HCT116 (cell line): Measurements from ENCODE around the gene SDCBP2. TPM values are rescaled to one million over a fixed set of nuclear protein-coding genes. Genes with fewer than 3 reads are reported as not detected.

Source experiments
- ATAC-seq: fragments of 200-7000 bp; cut with Tn5 transposase; 2 replicates; pipeline ENCODE4 v1.9.1; 2020; ENCODE audit warnings: mild to moderate bottlenecking, moderate library complexity
- BruUV-seq: library from RNA; stranded (reverse); fragments of 400-500 nt; replicated peaks from 2 replicates; lab custom pipeline; 2021; lab: Mats Ljungman, UMichigan
- CTCF ChIA-PET: fragments of 300-600 bp; sonication (Branson Sonifier 250); formaldehyde crosslinking; loops from one replicate; lab custom pipeline; 2021; ENCODE audit warnings: antibody characterized with exemption; lab: Charles Lee
- POLR2A ChIA-PET: fragments of 300-600, 350-600 bp; sonication (Branson Sonifier 250); formaldehyde crosslinking; loops from one replicate; lab custom pipeline; 2021; ENCODE audit warnings: antibody characterized with exemption; lab: Charles Lee
- RAD21 ChIA-PET, 2 experiments: fragments of 300-600 bp; sonication (Branson Sonifier 250); formaldehyde crosslinking; loops; one replicate each; lab custom pipeline; 2023; ENCODE audit warnings: low total read pairs in 2 of 2; ENCODE audit not compliant: uncharacterized antibody in 2 of 2, unreplicated experiment in 2 of 2, low non-redundant PET in 1 of 2; lab: Charles Lee
- DNase-seq: peaks from one replicate; pipeline ENCODE4 v3.0.0-alpha.2; 2010; ENCODE audit warnings: low read depth, low spot score
- H2AFZ ChIP-seq: fragments of 200-600 bp; shearing (Covaris generic), sonication (generic); 2 replicates; pipeline ENCODE4 v1.6.1; 2017; ENCODE audit warnings: low read depth, mixed run types, mixed read lengths, antibody characterized with exemption, low read length; ENCODE audit not compliant: poor library complexity, severe bottlenecking
- H3K27ac ChIP-seq: 2 replicates; pipeline ENCODE4 v1.5.1; 2012; ENCODE audit warnings: low read depth, low read length
- H3K27me3 ChIP-seq: fragments of 200-600 bp; sonication (generic); 2 replicates; pipeline ENCODE4 v1.6.1; 2016; ENCODE audit warnings: mixed run types, low read length, mixed read lengths; ENCODE audit not compliant: insufficient read depth
- H3K36me3 ChIP-seq, 2 experiments: fragments of 200-500 bp in 1 of 2; fragments of 200-600 bp in 1 of 2; sonication (Bioruptor generic) in 1 of 2; sonication (generic) in 1 of 2; 2 replicates each; pipeline versions ENCODE4 v1.5.1 to v1.6.1; 2014 to 2016; ENCODE audit warnings: low read length in 2 of 2, inconsistent platforms in 1 of 2, mixed read lengths in 1 of 2, mixed run types in 1 of 2; ENCODE audit not compliant: insufficient read depth in 2 of 2, control insufficient read depth in 1 of 2
- H3K4me1 ChIP-seq, 2 experiments: fragments of 200-600 bp in 1 of 2; sonication (generic) in 1 of 2; 2 replicates each; pipeline versions ENCODE4 v1.5.1 to v1.6.1; 2012 to 2017; ENCODE audit warnings: low read length in 2 of 2, inconsistent platforms in 1 of 2, mild to moderate bottlenecking in 1 of 2, mixed read lengths in 1 of 2, mixed run types in 1 of 2, moderate library complexity in 1 of 2; ENCODE audit not compliant: insufficient read depth in 2 of 2, control insufficient read depth in 1 of 2
- H3K4me2 ChIP-seq: fragments of 200-600 bp; sonication (generic); 2 replicates; pipeline ENCODE4 v1.6.1; 2017; ENCODE audit warnings: mixed run types, low read length, mixed read lengths
- H3K4me3 ChIP-seq, 2 experiments: fragments of 200-600 bp in 1 of 2; sonication (generic) in 1 of 2; replicated peaks in 1 of 2; 2 replicates each; pipeline ENCODE4 v1.5.1; 2011 to 2016; ENCODE audit warnings: low read length in 2 of 2, control low read depth in 1 of 2, low read depth in 1 of 2, mild to moderate bottlenecking in 1 of 2, mixed read lengths in 1 of 2, mixed run types in 1 of 2
- H3K79me2 ChIP-seq: fragments of 200-600 bp; sonication (generic); 2 replicates; pipeline ENCODE4 v1.6.1; 2017; ENCODE audit warnings: mild to moderate bottlenecking, mixed run types, low read length, moderate library complexity, mixed read lengths; ENCODE audit not compliant: insufficient read depth
- H3K9ac ChIP-seq: fragments of 200-600 bp; sonication (generic); 2 replicates; pipeline ENCODE4 v1.6.1; 2016; ENCODE audit warnings: low read length, mixed read lengths
- H3K9me2 ChIP-seq: fragments of 200-600 bp; sonication (generic), shearing (Covaris generic); 2 replicates; pipeline ENCODE4 v1.6.1; 2017; ENCODE audit warnings: mixed run types, mild to moderate bottlenecking, moderate library complexity; ENCODE audit not compliant: insufficient read depth
- H3K9me3 ChIP-seq, 2 experiments: fragments of 200-500 bp in 1 of 2; fragments of 200-600 bp in 1 of 2; sonication (Bioruptor generic) in 1 of 2; sonication (generic) in 1 of 2; 2 replicates each; pipeline ENCODE4 v1.6.1; 2014 to 2017; ENCODE audit warnings: low read length in 2 of 2, mixed read lengths in 2 of 2, inconsistent platforms in 1 of 2, low read depth in 1 of 2, mild to moderate bottlenecking in 1 of 2, mixed run types in 1 of 2, moderate library complexity in 1 of 2; ENCODE audit not compliant: control insufficient read depth in 1 of 2, insufficient read depth in 1 of 2
- H4K20me1 ChIP-seq: fragments of 200-600 bp; sonication (generic), shearing (Covaris generic); 2 replicates; pipeline ENCODE4 v1.6.1; 2017; ENCODE audit warnings: mixed run types, mild to moderate bottlenecking, moderate library complexity; ENCODE audit not compliant: insufficient read depth
- CBX3 ChIP-seq: IDR thresholded peaks from 2 replicates; pipeline ENCODE4 v1.6.1; 2012; ENCODE audit warnings: low read depth
- CEBPB ChIP-seq: IDR thresholded peaks from 2 replicates; pipeline ENCODE4 v1.6.1; 2012; ENCODE audit warnings: low read depth
- EGR1 ChIP-seq: IDR thresholded peaks from 2 replicates; pipeline ENCODE4 v1.6.1; 2012; ENCODE audit warnings: low read depth
- EZH2 ChIP-seq: fragments of 200-600 bp; sonication (generic); IDR thresholded peaks from 2 replicates; pipeline ENCODE4 v1.6.1; 2017; ENCODE audit warnings: antibody characterized with exemption, mixed run types
- EZH2phosphoT487 ChIP-seq: fragments of 200-600 bp; IDR thresholded peaks from 2 replicates; pipeline ENCODE4 v1.6.1; 2018; ENCODE audit warnings: antibody characterized with exemption, borderline replicate concordance
- FOSL1 ChIP-seq: IDR thresholded peaks from 2 replicates; pipeline ENCODE4 v1.6.1; 2012; ENCODE audit warnings: low read depth
- JUND ChIP-seq: IDR thresholded peaks from 2 replicates; pipeline ENCODE4 v1.6.1; 2012
- POLR2A ChIP-seq: IDR thresholded peaks from 2 replicates; pipeline ENCODE4 v1.7.0; 2011; ENCODE audit warnings: borderline replicate concordance; ENCODE audit not compliant: insufficient read depth, insufficient read length; ENCODE audit errors: extremely low read depth
- POLR2AphosphoS5 ChIP-seq: IDR thresholded peaks from 2 replicates; pipeline ENCODE4 v1.6.1; 2011; ENCODE audit warnings: mild to moderate bottlenecking, low read depth, low read length, moderate library complexity
- RAD21 ChIP-seq: IDR thresholded peaks from 2 replicates; pipeline ENCODE4 v1.6.1; 2012; ENCODE audit warnings: low read depth, mild to moderate bottlenecking
- REST ChIP-seq: IDR thresholded peaks from 2 replicates; pipeline ENCODE4 v1.6.1; 2012; ENCODE audit warnings: low read depth
- SIN3A ChIP-seq: IDR thresholded peaks from 2 replicates; pipeline ENCODE4 v1.6.1; 2012; ENCODE audit warnings: low read depth
- SP1 ChIP-seq: IDR thresholded peaks from 2 replicates; pipeline ENCODE4 v1.6.1; 2012; ENCODE audit warnings: low read depth
- SRF ChIP-seq: IDR thresholded peaks from 2 replicates; pipeline ENCODE4 v1.6.1; 2012; ENCODE audit warnings: low read depth
- TCF7L2 ChIP-seq: IDR thresholded peaks from 2 replicates; pipeline ENCODE4 v1.7.0; 2011; ENCODE audit warnings: borderline replicate concordance, inconsistent platforms; ENCODE audit not compliant: insufficient read depth, insufficient read length; ENCODE audit errors: extremely low read depth
- ZBTB33 ChIP-seq: IDR thresholded peaks from 2 replicates; pipeline ENCODE4 v1.6.1; 2011; ENCODE audit warnings: mild to moderate bottlenecking, low read length, moderate library complexity; ENCODE audit not compliant: insufficient replicate concordance; ENCODE audit errors: extremely low read depth
- ZFX ChIP-seq: fragments of 450-650 bp; IDR thresholded peaks from 2 replicates; pipeline ENCODE4 v1.6.1; 2017
- ZNF274 ChIP-seq: fragments of 200-500 bp; sonication (Bioruptor generic); IDR thresholded peaks from 2 replicates; pipeline ENCODE4 v1.6.1; 2014; ENCODE audit warnings: mild to moderate bottlenecking, low read depth, low read length, inconsistent platforms
- intact Hi-C: fragments of 100-400 bp; cut with micrococcal nuclease; formaldehyde crosslinking; loops from 2 replicates; pipeline ENCODE4 v1.10.0; 2022
- total RNA-seq: library from RNA; stranded (reverse); gene quantifications from one replicate; pipeline ENCODE4 v1.2.1, GENCODE V29; 2021; ENCODE audit not compliant: unreplicated experiment
- TF ChIP-seq, protein P1 (sequence below): IDR thresholded peaks from 2 replicates; pipeline ENCODE4 v1.6.1; 2012

SDCBP2 gene
- total RNA-seq, 1 experiment from 2014 or later, result 3.4 TPM

- no TSS peak for BruUV-seq
- ChIA-PET RAD21 (no interaction called here), CTCF (no interaction called here), POLR2A (no interaction called here)
- TF ChIP-seq FOSL1 (no peak), SP1 (no peak), ZNF274 (no peak), EZH2 (no peak), POLR2A (no peak), POLR2AphosphoS5 (no peak), CBX3 (no peak), ZFX (no peak), EZH2phosphoT487 (no peak), RAD21 (no peak), SRF (no peak), EGR1 (no peak), JUND (no peak), TCF7L2 (no peak), CEBPB (no peak), ZBTB33 (no peak), SIN3A (no peak), REST (no peak)
- TF ChIP-seq, protein P1, sequence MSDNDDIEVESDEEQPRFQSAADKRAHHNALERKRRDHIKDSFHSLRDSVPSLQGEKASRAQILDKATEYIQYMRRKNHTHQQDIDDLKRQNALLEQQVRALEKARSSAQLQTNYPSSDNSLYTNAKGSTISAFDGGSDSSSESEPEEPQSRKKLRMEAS, result no peak
- Histone ChIP-seq H3K27me3 (no peaks in the 10 kb centered on the region), H3K4me2 (no peak overlapping the region), H3K36me3 (no peaks in the 10 kb centered on the region), H3K4me3 (no peak overlapping the region), H3K9me3 (no peaks in the 10 kb centered on the region), H3K27ac (no peak overlapping the region), H3K79me2 (no peaks in the 10 kb centered on the region), H2AFZ (no peak overlapping the region), H3K9ac (no peak overlapping the region), H3K9me2 (no peaks in the 10 kb centered on the region), H4K20me1 (no peaks in the 10 kb centered on the region), H3K4me1 (peaks cover 8 to 11% of the 10 kb centered on the region in 2 experiments)
- intact Hi-C loops, result no loop called here
- ATAC-seq (no peak), DNase-seq (no peak)
Observed at GRCh38 chr20:1298166-1298565, 30.8 kb downstream of the SDCBP2 start.
